SK-MEL-5 (cell line): ENCODE measurements around the gene CDH4. TPM values are rescaled to one million over a fixed set of nuclear protein-coding genes. Genes with fewer than 3 reads are reported as not detected.

ENCODE experiments used
- DNase-seq: peaks from one replicate; pipeline ENCODE4 v3.0.0-alpha.2; 2016; ENCODE audit warnings: low read depth, low spot score
- in situ Hi-C: cut with HindIII; loops from 2 replicates; pipeline ENCODE4 v1.10.0; 2016; ENCODE audit warnings: low sequenced_read_pairs, high pct_unique_total_duplicates, low pct_unique_long_range_greater_than_20kb
- total RNA-seq: library from RNA; depleted of rRNA; stranded (reverse); fragments of >200 nt; shearing (Covaris generic); gene quantifications from 2 replicates; pipeline ENCODE4 v1.2.3, GENCODE V29; 2014

The CDH4 gene
- total RNA-seq, 1 experiment from 2014 or later = not detected

DNA sequence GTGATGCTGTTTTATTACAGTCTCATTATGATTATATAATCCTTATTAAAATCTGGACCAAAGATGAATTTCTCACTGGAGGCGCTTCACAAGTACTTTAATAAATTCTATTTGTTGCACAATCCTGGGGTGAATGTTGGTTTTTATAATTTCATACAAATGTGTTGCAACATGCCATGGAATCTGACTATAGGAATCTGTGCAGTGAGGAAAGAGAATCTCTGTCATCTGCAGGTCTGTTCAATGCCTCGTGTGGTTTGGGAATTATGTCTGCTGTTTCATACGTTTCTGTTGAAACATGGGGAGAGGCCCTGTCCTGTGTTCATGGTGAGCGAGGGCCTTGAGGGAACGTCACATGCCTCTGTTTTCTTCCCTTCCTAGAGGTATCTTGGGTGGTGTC lies 277.3 kb downstream of the CDH4 start:
- in situ Hi-C loops = no loop called here
- no peak for DNase-seq

DNA sequence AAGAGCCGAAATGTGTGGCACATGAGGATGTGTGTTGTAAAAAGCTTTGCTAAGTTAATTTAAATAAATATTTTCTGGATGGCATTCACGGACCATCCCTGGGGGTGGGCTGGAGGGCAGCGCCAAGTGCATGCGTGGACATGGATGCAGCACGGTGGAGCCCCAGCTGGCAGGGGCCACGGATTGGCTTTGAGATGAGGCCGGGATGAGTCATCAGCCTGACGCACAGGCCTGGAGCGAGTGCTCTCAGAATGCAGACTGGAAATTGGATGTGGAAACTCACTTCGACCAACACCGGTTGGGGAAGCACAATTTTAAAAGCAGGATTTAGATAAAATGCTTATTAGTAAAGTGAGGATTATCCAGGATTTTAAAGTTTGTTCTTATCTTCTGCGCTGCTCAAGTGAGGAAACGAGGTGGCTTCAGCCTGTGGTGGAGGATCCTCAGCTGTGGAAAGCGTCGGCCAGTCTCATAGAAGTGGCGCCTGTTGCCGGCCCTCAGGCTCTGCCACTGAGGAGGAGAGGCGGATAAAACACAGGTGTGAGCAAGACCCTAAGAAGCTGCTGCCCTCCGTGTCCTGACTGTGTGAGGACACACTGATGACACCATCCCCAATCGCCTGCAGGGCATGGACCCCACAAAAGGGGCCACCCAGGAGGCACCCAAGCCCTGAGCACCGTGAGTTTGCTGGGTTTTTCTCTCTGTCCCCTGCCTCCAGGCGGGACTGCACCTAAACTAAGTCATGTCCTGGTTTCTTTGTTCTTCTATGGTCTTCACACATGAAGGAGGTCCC lies 279.7 kb downstream of the CDH4 start:
- in situ Hi-C loops = no loop called here
- DNase-seq = peak; percentile 10

DNA sequence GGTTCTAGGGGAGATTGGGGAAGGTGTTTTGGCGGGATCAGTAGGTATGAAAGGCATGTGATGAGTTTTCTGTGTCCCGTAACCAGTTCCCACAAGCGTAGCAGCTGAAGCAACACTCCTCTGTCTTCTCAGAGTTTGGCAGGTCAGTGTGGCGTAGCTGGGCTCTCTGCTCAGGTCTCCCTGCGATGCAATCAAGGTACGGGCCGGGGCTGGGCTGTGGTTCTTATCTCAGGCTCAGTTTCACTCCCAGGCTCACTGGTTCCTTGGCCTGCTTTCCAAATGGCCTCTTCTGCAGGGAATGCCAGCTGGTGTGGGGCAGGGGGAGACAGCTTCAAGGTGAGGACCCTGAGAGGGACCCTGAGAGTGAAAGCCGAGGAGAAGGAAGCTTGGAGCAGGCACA lies 280.7 kb downstream of the CDH4 start:
- in situ Hi-C loops = no loop called here
- DNase-seq = no peak

DNA sequence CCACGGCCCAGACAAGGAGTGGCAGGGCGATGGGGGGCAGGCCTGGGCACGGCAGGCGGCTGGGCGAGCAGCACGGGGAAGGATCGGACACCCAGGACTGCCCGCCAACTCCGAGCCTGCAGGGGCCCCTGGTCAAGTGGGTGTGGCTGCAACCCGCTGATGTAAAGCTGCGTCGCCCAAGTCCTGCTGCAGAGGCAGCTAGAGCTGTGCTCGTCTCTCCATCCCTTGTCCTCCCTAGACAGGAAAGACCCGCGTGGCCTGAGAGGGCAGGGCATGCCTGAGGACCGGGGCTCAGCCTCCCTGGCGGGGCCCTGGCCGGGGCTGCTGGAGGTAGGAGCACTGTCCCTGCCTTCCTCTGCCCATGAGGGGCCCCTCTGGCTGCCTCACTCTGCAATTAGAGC lies 281.2 kb downstream of the CDH4 start:
- no peak for DNase-seq
- in situ Hi-C loops = no loop called here

DNA sequence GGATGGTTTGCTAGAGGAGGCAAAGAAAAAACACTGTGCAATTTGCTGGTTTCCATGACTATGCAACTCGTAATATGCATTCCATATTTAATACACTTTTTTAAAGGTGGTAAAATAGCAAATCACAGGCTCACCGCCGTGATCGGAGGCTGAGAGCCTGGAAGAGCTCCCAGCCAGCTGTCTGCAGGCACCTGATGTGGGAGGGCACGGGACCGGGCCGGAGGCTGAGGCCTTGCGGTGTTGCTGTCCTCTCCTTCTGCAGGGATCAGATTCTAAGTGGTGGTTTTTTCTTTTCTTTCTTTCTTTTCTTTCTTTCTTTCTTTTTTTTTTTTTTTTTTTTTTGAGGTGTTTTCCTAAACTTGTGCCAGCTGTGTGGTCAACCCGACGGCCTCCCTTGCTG lies 282.3 kb downstream of the CDH4 start:
- in situ Hi-C loops = no loop called here
- DNase-seq = no peak

DNA sequence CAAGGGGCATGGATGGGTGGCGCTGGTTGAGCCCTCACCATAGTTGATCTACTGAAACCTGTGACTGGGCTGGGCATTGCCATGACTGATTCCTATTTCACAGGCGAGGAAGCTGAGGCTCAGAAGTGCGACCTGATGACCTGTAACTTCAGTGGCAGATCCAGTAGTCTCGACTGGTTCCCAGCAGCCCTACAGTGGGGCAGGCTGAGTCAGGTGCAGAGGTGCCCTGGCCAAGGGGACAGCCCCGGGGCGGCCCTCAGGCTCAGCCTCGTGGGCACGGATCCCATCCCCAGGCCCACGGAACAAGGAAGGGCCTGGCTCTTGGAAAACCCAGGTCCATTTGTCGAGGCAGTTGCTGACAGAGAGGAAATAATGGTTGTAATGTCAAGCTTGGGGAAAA lies 283.0 kb downstream of the CDH4 start:
- in situ Hi-C loops = no loop called here
- no peak for DNase-seq

DNA sequence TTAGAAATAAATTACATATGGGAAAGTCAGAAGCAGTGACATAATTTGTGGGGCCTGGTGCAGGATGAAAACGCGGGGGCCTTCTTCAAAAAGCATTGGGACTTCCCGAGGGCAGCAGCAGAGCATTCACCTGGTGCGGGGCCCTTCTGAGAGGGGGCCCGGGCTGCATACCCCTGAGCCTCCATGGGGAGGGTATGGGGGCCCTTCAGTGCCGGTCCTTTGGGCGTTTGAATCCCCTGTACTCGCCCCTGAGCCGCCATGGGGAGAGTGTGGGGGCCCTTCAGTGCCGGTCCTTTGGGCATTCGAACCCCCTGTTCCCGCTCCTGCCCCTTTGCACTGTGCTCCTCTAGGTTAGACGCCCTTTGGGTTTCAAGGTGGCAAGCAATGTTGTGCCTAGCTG lies 283.5 kb downstream of the CDH4 start:
- in situ Hi-C loops = no loop called here
- no peak for DNase-seq

DNA sequence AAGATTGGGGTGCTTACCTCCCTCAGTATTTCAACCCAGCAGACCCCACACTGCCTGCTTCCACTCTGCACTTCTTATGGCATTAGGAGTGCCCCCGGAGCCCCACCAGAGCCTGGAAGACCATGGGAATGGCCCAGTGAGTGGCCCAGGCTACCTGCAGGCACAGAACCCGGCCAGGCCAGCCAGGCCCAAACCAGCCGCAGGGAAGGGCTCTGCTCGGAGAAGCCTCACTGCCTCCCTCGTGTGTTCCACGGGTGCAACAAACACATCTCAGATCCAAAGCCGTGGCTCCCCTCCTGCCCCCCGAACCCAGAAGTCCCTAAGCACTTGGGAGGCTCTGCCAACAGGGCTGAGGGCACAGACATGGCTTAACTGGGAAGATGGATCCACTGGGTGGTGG lies 283.9 kb downstream of the CDH4 start:
- DNase-seq = no peak
- in situ Hi-C loops = no loop called here

DNA sequence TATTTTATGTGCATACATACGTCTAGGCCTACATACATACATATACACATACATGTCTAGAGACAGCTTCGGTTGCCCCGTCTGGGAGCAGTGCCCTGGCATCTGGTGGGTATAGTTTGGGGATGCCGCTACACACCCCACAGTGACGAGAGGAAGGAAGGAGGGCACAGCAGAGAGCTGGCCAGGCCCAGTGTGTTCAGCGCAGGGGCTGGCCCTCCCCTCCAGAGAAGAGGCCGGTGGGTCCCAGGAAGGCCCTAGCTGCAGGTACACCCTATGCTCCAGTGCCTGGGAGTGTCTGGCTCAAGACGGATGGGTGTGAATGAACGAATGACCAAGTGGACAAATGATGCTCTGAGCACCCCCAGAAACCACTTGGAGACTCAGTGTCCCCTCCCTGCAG lies 284.6 kb downstream of the CDH4 start:
- in situ Hi-C loops = no loop called here

DNA sequence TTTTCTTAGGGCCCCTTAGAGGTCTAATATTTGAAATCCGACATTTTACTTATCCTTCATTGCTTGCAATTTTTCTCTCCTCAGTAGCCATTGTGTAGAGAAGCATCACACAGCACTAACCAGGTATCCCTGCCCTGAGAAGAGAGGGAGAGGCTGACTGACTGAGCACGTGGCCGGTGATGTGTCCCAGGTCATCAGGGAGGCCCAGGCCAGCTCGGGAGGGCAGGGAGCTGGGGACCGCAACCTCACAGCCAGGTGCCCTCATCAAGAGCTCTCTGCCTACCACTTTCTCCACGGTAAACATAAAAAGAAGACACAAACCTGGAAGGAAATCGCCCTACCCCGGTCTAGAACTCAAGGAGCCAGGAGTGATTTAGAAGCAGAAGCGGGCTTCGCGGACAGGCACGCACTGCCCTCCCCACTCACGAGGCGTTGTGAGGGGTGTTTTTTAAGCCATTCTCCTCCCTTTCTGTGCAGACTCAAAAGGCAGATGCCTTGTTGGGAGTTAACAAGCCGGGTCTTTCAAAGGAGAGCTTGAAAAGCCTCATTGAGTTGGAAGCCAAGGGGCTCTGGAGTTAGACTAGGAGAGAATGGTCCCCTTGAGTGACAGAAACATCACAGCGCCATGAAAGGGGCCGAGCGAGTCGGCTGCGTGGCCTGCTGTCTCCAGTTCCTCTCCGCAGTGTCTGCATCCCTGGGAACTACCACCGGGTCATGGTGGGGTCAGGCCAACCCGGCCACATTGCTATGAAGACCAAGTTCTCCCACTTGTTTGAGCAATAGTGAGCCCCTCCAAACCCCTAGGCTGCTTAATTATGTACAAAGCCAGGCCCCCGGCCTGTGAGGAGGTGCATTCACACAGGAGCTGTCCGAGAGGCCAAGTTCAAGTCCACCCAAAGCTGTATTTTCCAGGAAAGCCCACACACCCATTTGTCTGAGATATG lies 285.4 kb downstream of the CDH4 start:
- in situ Hi-C loops = no loop called here
- DNase-seq = no peak

More for the DNA sequence above, 284.6 kb downstream of the CDH4 start:
- DNase-seq = no peak

DNA sequence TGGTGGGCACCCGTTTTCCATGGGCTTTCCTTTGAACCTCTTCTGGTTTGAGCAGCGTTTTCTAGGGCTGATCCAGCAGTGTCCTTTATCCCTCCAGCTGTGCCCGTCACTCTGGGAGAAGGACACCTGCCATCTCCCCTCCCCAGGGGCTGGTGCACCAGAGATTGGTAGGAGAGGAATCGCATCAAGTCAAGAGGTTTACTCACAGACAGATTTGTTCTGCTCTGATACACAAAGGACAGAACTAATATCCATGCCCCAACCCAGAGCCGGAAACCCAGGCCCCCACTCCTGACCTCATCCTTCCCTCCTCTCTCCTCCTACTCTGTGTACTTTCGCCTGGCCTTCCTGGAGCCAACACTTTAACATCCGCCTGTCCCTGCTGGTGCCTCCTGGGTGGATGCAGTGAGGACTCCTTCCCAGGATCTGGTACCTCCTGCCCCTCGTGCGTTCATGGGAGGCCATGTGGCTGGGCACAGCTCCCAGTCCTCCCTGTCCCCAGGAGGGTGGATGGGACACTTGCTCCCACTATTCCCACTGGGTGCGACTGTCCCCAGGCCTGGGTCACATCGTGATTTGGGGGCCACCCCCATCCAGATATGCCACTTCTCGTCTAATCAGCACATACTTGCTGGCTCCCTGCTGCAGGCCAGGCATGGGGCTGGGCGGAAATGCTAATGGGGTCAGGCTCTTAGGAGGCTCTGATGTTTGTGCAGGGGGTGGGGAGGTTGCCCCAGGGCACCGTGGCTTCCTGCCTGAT lies 286.3 kb downstream of the CDH4 start:
- DNase-seq = no peak
- in situ Hi-C loops = no loop called here

DNA sequence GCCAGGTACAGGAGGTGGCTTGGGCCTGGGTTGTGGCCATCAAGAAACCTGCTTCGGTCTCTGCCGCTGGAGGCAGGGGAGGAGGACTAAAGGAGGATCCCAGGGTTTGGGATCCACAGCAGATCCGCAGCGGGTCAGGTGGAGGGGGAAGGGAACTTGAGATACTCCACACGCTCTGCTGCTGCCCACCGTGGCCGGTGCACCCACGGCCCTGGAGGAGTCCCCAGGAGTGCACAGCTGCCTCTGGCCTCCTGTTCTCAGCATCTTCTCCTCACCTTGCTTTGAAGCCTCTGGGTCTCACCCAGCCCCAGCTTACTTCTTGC lies 286.8 kb downstream of the CDH4 start:
- in situ Hi-C loops = no loop called here
- no peak for DNase-seq

DNA sequence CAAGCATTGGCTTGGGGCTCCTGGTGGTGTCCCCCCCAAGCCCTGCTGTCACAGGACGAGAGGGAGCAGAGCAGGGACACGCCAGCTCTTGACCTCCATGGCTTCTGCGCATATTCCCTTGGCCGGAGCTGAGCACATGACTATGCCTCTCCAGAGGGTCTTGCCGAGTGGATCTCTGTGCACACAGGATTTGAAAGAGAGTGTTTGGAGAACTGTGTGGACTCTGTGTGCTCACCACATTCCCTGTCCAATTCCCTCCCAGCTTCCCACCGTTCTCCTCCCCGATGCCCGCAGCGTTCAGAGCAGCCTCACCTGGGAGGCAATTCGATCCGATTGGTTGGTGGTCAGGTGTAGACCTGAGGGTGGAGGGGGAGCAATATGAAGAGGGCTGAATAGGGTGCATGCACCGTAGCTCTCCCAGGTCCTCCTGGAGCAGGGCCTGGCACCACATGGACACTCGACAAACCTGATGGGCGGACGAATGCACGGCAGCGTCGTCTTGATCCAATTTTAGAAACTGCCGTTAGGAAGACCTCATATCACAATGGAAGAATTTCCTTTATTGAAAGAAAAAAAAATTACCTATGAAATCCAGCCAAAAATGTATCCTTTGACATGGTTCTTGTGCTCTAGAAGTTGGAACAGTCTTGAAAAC lies 287.8 kb downstream of the CDH4 start:
- in situ Hi-C loops = no loop called here
- no peak for DNase-seq

DNA sequence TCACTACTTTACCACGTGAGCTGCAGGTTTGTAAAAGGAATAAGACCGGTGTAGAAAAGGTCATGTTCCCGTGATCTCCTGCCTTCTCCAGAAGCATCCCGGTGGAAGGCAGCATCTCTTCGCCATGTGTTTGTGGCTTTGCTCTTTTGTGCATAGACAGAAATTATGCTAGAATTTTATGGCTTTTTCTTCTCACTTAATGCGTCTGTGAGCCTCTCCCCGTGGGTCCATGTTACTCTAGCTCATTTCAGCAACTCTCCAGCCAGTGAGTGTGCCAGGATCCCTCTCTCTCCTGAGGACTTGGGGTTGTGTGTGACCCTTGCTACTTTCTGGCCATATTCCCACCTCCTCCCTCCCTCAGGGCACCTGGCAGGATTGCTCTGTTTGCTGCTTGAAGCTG lies 289.5 kb downstream of the CDH4 start:
- no peak for DNase-seq
- in situ Hi-C loops = no loop called here

DNA sequence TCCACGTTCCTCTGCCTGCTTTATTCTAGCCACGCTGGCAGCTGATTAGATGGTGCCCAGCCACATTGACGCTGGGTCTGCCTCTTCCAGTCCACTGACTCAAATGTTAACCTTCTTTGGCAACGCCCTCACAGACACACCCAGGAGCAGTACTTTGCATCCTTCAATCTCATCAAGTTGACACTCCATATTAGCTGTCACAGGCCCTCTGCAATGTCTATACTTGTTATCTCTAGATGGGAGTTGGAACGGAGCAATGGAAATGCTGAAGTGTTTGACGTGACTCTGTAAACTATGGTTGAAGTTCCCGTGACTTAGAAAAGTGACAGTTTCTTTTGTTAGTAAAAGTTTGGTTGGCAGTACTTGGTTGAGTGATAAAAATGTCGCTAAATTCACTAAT lies 291.0 kb downstream of the CDH4 start:
- no peak for DNase-seq
- in situ Hi-C loops = no loop called here

DNA sequence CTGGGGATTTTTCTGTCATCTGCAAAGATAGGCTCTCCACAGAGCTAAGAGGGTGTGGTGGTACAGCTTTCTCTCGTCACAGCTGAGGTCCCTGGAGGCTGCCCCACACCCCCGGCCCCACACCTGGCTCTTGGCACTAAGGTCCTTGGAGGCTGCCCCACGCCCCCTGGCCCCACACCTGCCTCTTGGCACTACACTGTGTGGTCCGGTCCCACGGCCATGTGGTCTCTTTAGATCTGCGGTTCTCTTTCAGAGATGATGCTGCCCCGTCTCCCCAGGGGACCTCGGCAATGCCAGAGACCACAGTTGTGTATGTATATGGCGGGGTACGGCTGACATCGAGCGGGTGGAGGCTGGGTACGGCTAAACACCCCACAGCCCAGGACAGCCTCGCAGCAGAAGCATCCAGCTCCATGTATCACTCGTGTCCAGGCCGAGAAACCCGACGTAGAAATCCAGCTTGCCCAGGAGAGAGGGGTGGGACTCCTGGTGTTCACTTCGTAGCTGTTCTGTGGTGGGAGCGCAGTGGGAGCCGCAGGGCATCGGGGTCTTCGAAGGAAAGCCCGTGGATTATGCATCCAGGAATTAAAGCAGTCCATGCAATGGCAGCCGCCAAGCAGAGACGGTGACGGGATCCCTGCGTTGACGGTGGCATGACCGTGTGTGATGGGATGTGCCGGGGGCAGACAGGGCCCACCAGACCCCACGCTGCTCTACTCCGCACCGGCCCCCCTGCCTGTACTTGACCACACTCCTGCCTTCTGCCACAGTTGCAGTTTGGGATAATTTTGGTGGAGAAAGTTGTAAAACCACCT lies 292.1 kb downstream of the CDH4 start:
- DNase-seq = no peak
- in situ Hi-C loops = no loop called here
